H1 (cell line): ENCODE measurements around the gene TFB2M. TPM values are rescaled to one million over a fixed set of nuclear protein-coding genes. Genes with fewer than 3 reads are reported as not detected.

ENCODE experiments used
- ATF2 ChIP-seq: IDR thresholded peaks from 2 replicates; pipeline ENCODE4 v1.6.1; 2012; ENCODE audit warnings: low read length, inconsistent platforms
- ATF3 ChIP-seq: IDR thresholded peaks from 2 replicates; pipeline ENCODE4 v1.6.1; 2011; ENCODE audit warnings: low read depth, mild to moderate bottlenecking, low read length; ENCODE audit not compliant: insufficient read depth
- BACH1 ChIP-seq: IDR thresholded peaks from 2 replicates; pipeline ENCODE4 v1.6.1; 2012; ENCODE audit warnings: low read length, improper control_type of control experiment
- BRCA1 ChIP-seq: IDR thresholded peaks from 2 replicates; pipeline ENCODE4 v1.6.1; 2012; ENCODE audit warnings: low read depth, low read length, improper control_type of control experiment
- CEBPB ChIP-seq: IDR thresholded peaks from 2 replicates; pipeline ENCODE4 v1.6.1; 2012; ENCODE audit warnings: low read depth, low read length
- RNF2 ChIP-seq: fragments of 200-900, 300-1000 bp; sonication (generic); IDR thresholded peaks from 2 replicates; pipeline ENCODE4 v1.7.1; 2016; ENCODE audit warnings: borderline replicate concordance, low read depth, mild to moderate bottlenecking, antibody characterized with exemption, low read length; ENCODE audit not compliant: poor library complexity, severe bottlenecking; ENCODE audit errors: missing control alignments
- polyA plus RNA-seq, 7 experiments: library from polyadenylated mRNA; depleted of rRNA in 3 of 7; stranded (reverse) in 5 of 7; unstranded in 2 of 7; fragments of >200 nt in 5 of 7; fragments of 200-250 nt in 2 of 7; gene quantifications; 1 replicate in 5 of 7; 2 replicates in 1 of 7; 4 replicates in 1 of 7; pipeline versions ENCODE4 v1.2.1 to v1.2.3, GENCODE V29; 2011 to 2013; ENCODE audit warnings: missing spikeins in 2 of 7, mixed read lengths in 2 of 7
- total RNA-seq: library from RNA; stranded (reverse); fragmentation: NEBNext Ultra II Directional; extraction: Animal tissue kit (Norgen Biotek cat#: 25700); gene quantifications from 2 replicates; pipeline ENCODE4 v1.2.1, GENCODE V29; 2021
- TF ChIP-seq, protein P1 (sequence below): fragments of 300-600 bp; sonication (generic); IDR thresholded peaks from 2 replicates; pipeline ENCODE4 v1.7.1; 2012; ENCODE audit warnings: low read length, moderate library complexity, mild to moderate bottlenecking, inconsistent platforms; ENCODE audit not compliant: insufficient replicate concordance

The TFB2M gene
- total and polyA plus RNA-seq, 2 of the 8 experiments (the other 6 are each of a cell fraction or from before 2014, with no cell fraction given) = 10.4 to 22.0 TPM

DNA sequence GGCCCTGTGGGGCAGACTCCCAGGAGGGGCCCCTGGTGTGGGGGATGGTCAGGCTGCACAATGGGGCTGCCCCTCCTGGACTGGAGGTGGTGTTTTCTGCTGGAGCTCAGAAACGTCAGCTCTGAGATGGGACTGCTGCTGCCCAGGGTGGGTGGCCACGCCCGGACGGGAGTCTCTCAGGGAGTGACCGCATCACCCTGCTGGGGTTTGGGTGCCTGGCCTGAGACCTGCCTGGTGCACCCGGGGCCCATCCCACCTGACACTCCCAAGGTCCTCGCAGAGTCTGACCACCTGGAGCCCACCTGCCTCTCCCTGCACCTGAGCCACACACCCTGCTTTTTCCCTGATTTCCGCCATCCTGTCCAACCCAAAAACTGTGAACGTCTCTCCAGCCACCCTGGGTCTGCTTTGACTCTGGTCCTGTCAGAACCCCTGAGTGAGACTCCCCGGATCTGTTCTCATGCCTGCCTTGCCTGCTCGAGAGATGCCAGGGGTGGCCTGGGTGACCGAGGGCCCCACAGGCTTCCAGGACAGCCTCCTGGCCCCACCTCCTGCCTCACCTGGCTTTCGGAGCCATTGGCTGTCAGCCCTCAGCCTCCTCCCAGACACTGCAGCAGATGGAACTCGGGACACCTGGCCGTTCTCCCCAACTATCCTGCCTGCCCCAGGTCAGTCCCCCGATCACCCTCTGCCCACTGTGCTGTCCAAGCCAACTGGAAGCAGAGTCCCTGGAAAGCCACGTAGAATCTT is 47.4 kb downstream of the TFB2M start (continued):
- TF ChIP-seq, protein P1, sequence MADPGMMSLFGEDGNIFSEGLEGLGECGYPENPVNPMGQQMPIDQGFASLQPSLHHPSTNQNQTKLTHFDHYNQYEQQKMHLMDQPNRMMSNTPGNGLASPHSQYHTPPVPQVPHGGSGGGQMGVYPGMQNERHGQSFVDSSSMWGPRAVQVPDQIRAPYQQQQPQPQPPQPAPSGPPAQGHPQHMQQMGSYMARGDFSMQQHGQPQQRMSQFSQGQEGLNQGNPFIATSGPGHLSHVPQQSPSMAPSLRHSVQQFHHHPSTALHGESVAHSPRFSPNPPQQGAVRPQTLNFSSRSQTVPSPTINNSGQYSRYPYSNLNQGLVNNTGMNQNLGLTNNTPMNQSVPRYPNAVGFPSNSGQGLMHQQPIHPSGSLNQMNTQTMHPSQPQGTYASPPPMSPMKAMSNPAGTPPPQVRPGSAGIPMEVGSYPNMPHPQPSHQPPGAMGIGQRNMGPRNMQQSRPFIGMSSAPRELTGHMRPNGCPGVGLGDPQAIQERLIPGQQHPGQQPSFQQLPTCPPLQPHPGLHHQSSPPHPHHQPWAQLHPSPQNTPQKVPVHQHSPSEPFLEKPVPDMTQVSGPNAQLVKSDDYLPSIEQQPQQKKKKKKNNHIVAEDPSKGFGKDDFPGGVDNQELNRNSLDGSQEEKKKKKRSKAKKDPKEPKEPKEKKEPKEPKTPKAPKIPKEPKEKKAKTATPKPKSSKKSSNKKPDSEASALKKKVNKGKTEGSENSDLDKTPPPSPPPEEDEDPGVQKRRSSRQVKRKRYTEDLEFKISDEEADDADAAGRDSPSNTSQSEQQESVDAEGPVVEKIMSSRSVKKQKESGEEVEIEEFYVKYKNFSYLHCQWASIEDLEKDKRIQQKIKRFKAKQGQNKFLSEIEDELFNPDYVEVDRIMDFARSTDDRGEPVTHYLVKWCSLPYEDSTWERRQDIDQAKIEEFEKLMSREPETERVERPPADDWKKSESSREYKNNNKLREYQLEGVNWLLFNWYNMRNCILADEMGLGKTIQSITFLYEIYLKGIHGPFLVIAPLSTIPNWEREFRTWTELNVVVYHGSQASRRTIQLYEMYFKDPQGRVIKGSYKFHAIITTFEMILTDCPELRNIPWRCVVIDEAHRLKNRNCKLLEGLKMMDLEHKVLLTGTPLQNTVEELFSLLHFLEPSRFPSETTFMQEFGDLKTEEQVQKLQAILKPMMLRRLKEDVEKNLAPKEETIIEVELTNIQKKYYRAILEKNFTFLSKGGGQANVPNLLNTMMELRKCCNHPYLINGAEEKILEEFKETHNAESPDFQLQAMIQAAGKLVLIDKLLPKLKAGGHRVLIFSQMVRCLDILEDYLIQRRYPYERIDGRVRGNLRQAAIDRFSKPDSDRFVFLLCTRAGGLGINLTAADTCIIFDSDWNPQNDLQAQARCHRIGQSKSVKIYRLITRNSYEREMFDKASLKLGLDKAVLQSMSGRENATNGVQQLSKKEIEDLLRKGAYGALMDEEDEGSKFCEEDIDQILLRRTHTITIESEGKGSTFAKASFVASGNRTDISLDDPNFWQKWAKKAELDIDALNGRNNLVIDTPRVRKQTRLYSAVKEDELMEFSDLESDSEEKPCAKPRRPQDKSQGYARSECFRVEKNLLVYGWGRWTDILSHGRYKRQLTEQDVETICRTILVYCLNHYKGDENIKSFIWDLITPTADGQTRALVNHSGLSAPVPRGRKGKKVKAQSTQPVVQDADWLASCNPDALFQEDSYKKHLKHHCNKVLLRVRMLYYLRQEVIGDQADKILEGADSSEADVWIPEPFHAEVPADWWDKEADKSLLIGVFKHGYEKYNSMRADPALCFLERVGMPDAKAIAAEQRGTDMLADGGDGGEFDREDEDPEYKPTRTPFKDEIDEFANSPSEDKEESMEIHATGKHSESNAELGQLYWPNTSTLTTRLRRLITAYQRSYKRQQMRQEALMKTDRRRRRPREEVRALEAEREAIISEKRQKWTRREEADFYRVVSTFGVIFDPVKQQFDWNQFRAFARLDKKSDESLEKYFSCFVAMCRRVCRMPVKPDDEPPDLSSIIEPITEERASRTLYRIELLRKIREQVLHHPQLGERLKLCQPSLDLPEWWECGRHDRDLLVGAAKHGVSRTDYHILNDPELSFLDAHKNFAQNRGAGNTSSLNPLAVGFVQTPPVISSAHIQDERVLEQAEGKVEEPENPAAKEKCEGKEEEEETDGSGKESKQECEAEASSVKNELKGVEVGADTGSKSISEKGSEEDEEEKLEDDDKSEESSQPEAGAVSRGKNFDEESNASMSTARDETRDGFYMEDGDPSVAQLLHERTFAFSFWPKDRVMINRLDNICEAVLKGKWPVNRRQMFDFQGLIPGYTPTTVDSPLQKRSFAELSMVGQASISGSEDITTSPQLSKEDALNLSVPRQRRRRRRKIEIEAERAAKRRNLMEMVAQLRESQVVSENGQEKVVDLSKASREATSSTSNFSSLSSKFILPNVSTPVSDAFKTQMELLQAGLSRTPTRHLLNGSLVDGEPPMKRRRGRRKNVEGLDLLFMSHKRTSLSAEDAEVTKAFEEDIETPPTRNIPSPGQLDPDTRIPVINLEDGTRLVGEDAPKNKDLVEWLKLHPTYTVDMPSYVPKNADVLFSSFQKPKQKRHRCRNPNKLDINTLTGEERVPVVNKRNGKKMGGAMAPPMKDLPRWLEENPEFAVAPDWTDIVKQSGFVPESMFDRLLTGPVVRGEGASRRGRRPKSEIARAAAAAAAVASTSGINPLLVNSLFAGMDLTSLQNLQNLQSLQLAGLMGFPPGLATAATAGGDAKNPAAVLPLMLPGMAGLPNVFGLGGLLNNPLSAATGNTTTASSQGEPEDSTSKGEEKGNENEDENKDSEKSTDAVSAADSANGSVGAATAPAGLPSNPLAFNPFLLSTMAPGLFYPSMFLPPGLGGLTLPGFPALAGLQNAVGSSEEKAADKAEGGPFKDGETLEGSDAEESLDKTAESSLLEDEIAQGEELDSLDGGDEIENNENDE = no peak
- TF ChIP-seq CEBPB = no peak
- TF ChIP-seq ATF3 = no peak
- TF ChIP-seq RNF2 = no peak
- TF ChIP-seq BRCA1 = no peak
- TF ChIP-seq BACH1 = no peak
- no peak for TF ChIP-seq ATF2
